GM21737 (cell line): ENCODE results near the gene KRT9.

ENCODE experiments used
- ATAC-seq: cut with Tn5 transposase; IDR thresholded peaks from one replicate; pipeline ENCODE4 v1.9.1; 2021; ENCODE audit warnings: mild to moderate bottlenecking, moderate library complexity; ENCODE audit not compliant: unreplicated experiment

The KRT9 gene

DNA sequence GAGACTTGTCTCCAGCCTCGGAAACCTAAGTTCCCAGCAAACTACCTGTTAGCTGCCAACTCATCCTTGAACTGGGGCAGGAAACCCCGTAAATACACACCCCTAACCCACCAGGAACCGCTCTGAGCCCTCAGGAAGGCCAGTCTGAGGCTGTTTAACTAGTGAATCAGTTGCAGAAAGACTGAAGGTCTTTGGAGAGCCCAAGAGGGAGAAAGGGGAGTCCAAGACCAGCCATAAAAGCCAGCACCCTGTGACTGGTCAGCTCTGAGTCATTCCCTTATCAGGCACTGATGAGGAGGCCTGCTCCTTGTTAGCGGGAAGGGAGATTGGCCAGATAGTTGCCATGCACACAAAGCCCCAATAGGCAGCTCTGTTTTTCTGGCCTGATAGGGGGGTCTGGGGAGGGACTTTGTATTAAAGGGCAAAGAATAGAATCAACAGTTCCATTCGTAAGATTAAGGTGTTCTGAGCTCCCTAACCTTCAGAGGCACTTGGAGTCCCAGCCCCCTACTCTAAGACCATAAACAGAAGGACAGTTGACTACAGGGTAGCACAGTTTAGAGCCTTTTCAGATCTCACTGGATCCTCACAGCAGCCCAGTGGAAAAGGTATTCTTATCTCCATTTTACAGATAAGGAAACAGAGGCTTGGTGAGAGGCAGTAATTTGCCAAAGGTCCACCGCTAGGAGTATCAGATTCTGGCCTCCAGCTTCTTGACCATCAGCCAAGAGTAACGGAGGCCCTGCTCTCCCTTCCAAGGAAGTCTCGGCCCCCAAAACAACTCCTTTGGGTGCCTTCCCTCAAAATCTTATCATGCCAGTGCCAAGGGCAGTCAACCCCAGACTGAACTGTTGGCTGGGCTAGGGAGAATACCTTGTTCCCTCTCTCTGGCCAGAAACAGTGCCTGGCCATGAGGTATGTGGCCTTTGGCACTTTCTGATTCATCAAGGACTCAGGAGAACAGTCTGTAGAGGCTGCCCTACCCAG is 41.5 kb downstream of the KRT9 start:
- no peak for ATAC-seq

DNA sequence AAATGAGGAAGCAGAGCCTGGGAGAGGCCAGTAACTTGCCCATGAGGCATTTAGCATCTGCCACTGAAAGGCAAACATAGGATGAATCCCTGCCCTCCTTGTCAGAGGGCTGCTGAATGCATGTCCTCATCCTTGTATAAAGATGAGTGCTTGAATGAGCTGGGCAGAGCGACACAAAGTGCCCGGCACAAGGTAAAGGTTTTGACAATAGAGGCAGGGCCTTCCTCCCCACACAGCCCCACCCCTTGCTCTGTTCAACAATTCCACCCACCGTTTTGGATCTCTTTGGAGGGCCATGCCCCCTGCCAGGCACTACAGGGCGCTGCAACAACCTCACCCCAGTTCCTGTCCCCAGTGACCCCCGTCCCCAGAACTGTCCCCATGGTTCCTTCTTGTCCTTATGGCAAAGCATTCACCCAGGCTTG is 42.4 kb downstream of the KRT9 start:
- no peak for ATAC-seq

GRCh38 chr17:41528959-41529353 is 42.9 kb downstream of the KRT9 start:
- no peak for ATAC-seq

DNA sequence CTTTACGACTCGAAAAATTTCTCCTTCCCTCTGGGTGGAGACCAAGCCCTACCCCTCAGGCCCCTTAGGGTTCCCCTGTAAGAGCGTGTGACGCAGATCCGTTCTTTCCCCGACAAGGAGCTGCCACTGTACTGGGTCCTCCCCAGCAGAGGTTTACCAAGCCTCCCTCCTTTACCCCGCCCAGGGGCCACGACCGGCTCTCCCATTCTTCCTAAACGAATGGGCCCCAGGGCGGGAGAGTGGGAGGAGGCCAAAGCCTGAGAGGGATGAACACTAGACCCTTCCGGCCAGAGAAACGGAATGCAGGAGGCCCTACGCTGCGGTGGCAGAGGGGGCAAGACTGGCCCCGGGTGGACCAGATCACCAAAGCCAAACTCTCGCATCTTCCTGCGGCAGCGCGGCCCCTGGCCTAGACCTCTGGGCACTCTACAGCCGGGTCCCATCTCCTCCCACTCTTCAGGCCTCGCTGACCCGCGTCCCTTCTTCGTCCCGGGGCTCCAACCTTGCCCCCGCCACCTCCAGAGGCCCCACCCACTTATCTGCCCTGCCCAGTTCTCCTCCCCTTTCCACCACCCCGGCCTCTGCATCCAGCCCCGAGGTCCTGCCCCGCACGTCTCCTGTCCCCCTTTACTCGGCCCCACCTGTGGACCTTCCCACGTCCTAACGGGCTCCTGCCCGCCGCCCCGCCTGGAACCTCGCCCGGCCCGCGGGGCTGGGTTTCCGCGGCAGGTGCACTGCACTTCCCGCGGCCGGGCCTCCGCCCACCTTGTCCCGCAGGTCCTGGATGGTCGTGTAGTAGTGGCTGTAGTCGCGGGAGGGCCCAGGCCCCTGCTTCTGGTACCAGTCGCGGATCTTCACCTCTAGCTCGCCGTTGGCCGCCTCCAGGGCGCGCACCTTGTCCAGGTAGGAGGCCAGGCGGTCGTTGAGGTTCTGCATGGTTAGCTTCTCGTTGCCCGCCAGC is 44.5 kb downstream of the KRT9 start:
- no peak for ATAC-seq

- no peak for ATAC-seq
Observed at GRCh38 chr17:41524261-41524660, 47.6 kb downstream of the KRT9 start.

DNA sequence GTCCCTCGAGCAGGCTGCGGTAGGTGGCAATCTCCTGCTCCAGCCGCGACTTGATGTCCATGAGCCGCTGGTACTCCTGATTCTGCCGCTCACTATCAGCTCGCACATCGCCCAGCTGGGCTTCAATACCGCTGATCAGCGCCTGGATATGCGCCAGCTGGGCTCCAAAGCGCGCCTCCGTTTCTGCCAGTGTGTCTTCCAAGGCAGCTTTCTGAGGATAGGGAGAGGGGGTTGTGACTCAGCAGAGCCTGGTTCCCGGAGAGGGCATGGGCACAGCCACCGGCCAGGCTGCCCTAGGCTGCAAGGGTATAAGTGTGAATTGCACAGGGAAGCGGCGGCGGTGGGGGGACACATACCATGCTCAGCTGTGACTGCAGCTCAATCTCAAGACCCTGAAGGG is 48.1 kb downstream of the KRT9 start:
- ATAC-seq: no peak

- ATAC-seq: no peak
Observed at GRCh38 chr17:41523225-41523593, 48.6 kb downstream of the KRT9 start.

- ATAC-seq: no peak
Observed at GRCh38 chr17:41522301-41523224, 49.3 kb downstream of the KRT9 start.

DNA sequence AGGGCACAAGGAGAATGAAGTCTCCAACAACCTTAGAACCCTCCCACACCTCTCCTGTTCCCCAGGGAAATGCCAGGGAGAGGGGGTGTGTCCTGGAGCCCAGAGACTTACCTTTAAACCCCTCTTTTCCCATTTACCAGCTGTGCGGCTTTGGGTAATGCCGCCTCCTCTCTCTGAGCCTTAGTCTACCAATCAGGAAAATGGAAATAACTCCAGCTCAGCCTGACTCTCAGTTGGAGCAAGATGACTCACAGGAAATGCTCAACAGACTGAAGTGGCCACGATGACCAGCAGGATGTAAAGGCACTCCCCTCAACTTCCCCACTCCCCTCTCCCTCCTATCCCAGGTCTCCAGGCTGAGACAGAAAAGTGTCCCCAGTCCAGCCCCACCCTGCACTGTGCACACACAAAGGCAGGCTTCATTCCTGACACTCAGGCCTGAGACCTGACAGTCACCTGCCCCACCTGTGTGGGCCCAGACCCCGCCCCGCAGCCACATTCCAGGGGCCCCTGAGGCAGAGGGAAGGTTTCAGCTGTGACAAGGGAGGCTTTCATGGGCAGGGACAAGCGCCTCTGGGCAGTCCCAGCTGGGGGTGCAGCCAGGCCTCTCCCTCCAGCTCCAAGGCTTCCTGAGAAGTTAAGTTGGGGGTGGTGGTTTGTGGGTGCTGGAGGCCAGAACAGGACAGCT is 50.1 kb downstream of the KRT9 start:
- ATAC-seq: no peak

- ATAC-seq: no peak
Observed at GRCh38 chr17:41520821-41521521, 50.9 kb downstream of the KRT9 start.

DNA sequence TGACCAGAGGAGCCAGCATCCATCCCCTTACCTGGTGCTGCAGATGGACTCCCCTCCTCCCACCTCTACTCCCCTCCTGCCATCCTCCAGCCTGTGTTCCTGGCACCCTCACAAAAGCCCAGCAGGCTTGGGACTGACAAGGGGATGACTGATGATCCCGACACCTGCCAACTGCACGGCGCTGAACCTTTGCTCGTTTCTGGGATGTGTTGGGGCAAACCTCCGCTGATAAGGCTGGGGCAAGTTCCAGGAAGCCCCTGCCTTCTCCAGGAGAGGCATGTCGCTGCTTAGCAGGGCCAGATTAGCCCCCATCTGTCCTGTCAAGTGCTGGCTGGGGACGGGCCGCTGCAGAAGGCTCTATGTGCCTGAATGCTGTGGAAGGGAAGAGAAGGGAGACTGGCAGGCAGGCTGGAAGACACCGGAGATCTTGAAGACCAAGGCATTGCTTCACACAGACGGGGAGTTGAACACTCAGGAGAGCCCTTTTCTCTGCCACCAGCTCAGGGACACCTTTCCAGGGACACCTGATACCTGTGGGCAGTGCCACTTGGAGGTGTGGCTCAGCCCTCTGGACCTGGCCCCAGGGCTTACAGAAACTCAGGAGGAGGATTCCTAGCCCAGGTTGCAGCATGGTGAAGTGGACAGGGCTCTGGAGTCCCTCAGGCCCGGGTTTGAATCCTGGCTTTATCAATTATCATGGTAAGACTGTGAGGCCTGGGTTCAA is 52.2 kb downstream of the KRT9 start:
- no peak for ATAC-seq

GRCh38 chr17:41518789-41519449 is 52.9 kb downstream of the KRT9 start, which contains the start of gene KRT15:
KRT15 (minus strand) TSS chr17:41518890; CDS start chr17:41518827, 63 bp downstream.
- no peak for ATAC-seq

DNA sequence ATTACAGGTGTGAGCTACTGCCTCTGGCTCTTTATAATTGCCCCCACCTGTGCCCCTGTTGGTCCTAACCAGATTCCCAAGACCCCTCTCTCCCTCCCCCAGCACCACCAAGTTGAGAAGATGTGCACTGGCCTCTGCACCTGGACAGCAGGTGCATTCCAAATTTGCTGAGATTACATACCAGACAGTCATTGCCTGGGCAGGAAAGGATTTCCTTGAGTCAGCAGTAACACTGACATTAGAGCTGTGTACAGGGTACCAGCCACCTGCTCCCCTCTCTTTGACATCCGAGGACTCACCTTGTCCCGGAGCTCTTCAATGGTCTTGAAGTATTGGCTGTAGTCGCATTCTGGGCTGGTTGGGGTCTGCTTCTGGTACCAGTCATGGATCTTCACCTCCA is 53.8 kb downstream of the KRT9 start:
- ATAC-seq: no peak

GRCh38 chr17:41516830-41517283 is 55.0 kb downstream of the KRT9 start:
- ATAC-seq: no peak

DNA sequence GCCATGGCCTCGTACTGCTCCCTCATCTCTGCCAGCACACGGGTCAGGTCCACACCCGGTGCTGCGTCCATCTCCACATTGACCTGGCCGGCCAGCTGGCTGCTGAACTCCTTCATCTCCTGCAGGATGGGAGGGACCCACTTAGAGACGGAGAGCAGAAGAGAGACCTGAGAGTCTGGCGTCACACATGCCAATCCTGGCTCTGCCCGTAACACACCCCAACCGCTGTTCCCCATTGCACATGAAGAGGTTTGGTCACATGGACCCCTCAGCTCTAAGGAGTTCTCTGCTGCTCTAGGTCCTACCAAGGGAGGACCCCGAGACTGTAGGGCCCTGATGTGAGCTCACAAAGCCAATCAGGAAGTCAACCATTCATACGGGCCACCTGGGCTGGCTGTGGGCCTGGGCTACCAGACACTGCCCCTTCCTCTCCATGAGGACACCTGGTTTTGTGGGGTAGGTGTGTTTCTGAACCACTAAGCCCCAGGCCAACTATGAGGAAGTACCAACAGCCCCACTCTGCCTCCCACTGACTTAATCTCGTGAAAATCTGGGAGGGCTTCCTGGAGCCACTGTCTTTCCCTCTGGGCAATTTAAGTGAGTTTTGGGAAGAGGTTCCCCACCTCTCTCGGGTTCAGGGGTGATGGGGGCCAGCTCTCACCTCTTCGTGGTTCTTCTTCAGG is 55.6 kb downstream of the KRT9 start:
- ATAC-seq: no peak
